HG02623 (cell line): Measurements from ENCODE around the gene RPS23.

Experiments used
- ATAC-seq: cut with Tn5 transposase; IDR thresholded peaks from one replicate; pipeline ENCODE4 v1.9.1; 2021; ENCODE audit warnings: moderate library complexity; ENCODE audit not compliant: unreplicated experiment

Gene RPS23

DNA sequence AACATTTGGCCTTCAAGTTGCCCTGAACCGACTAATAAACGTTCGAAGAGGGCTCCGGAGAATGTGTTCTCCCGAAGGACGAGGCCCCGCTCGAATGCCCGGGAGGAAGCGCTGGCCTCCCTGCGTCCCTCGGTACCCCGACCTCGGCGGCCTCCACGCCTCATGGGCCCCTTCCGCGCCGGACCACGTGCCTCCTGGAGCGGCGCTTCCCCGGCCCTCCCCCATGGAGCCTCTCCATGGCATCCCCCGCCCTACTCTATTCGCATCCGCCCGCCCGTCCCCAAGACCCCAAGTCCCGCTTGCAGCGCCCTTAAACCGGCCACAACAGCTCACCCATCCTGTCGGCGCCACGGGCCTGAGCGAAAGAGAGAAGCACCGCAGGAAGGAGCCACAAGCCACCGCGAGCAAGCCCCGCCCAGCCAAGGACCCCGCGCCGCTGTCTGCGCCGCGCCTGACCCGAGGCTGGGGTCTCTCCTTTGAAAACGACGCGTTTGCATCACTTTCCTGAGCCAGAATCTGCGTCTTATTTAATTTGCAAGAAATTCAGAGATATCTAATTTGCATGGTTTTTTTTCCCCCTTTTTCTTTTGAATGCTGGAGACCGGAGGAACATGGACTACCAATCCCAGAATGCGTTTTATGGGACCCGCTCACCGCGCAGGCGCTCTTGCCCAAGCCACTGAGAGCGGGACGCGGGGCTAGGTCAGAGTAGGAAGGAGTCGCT is at the start of gene RPS23:
RPS23 (minus strand) TSS at position 368 of the 724 bp plus-strand sequence; CDS start at position 337, 31 bp downstream.
- peak; percentile 92 for ATAC-seq

- no peak for ATAC-seq
These were observed 49.8 kb upstream of the RPS23 start for GRCh38 chr5:82327941-82328340.

GRCh38 chr5:82325996-82326395 is 47.8 kb upstream of the RPS23 start:
- ATAC-seq = no peak

- no peak for ATAC-seq
These were observed 47.0 kb upstream of the RPS23 start for GRCh38 chr5:82325155-82325554.

DNA sequence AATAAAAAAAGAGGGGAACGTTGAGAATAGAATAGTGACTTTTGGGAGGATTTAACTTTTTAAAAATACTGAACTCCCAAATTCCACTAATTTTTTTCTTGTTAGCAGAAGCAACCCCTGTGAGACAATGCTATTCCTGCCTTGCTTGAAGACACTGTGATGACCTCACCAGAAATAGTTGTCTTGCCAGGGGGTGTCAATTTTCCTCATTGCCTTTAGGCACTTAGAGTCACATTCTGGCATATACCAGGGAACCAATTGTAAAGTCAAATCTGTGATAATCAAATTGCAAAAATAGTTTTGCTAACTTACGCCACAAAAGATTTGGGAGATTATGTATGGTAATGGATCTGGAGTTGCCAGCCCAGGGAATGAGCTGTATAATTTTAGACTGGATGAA is 42.8 kb upstream of the RPS23 start:
- ATAC-seq = no peak

GRCh38 chr5:82319651-82320376 is 41.7 kb upstream of the RPS23 start:
- no peak for ATAC-seq

- no peak for ATAC-seq
These were observed 41.0 kb upstream of the RPS23 start for GRCh38 chr5:82319192-82319591.

DNA sequence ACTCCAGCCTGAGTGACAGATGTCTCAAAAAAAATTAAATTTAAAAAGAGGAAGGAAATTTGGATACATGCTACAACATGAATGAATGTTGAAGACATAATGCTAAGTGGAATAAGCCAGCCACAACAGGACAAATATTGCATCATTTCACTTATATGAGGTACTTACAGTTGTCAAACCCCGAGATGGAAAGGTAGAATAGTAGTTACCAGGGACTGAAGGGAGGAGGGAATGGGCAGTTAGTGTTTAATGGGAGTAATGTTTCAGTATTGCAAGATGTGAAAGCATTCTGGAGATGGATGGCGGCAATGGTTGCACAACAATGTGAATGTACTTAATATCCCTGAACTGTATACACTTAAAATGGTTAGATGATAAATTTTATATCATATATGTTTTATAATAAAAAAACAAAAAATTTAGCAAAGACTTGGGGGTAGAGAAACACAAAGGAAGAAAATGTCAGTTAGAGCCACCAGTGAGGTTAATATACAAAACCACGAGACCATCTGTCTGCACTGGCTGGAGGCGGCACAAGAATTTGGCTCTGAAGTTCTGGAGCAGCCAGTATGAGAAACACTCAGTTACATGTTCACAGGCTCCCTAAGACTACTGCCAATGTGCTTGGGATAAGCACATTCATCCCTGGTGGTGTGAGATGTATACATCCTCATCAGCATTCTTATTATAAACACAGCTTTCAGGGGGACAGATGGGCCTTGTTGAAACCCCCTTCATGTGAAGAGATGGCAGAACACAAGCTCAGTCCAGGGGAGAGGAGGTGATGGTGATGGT is 37.0 kb upstream of the RPS23 start:
- no peak for ATAC-seq

DNA sequence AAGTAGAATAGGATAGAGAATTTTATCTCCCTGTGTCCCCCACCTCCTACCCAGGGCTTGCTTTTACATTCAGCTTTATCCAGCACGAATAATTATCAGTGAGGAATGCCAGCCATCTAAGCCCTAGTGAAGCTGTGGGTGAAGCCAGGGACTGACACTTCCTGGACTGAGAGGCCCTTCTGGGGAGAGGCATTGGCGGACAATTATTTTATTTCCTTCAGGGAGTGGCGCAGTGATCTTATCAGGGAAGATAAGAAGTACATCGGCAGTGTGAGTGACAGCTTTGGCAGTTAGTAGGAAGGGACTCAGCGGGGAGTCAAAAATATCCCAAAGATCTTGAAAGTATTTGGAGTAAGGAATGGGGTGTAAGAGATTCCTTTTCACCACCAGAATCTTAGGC is 34.9 kb upstream of the RPS23 start:
- no peak for ATAC-seq

GRCh38 chr5:82312373-82312856 is 34.3 kb upstream of the RPS23 start:
- no peak for ATAC-seq

DNA sequence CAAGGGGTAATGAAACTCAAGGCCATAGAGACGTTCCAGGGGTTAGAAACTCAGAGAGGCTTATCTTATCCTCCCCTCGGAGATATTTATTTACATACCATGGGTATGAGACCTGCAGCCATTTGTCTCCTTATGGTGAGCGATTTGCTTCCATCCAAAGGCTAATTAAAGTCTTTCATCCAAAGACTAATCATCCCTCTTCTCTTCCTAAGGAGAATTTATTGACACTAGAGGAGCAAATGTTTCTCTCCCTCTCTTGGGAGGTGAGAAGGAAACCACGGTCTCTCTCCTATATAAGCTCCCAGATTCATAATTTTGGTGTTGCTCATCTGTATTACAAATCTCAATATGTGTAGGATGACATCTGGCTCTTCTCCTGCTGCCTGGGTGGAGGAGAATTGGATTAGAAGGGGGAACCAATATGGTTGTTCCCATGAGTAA is 31.0 kb upstream of the RPS23 start:
- ATAC-seq = no peak

DNA sequence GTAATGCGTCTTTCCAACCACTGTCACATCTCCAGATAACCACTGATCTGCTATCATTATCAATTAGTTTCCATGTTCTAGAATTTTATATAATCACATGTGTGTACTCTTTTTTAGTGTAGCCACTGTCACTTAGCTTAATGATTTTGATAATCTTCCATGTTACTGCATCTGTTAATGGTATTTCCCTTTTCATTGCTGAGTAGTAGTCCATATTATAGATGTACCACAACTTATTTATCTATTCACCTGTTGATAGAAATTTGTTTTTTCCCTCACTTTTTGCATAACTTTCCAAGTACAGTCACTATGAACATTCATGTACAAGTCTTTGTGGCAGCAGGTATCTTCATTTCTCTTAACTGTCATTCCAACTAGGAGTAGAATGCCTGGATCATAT is 30.3 kb upstream of the RPS23 start:
- ATAC-seq = no peak

GRCh38 chr5:82307451-82307850 is 29.3 kb upstream of the RPS23 start:
- no peak for ATAC-seq

DNA sequence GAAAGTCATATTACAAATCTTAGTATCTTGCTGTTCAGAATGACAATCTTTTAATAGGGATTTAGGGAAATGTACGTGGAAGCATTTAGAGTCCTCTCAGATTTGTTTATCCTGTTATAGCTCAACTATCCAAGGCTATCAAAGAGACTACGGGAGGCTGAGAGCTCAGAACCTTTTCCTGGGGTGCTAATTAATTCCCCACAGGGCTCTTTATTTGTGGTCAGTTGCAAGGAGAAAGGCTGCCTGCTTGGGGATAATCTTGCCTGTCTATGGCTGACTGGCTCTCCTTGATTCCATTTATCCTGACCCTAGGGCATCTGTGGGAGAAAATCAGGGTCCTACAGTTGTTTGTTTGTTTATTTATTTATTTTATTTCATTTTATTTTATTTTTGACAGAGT is 28.0 kb upstream of the RPS23 start:
- no peak for ATAC-seq

GRCh38 chr5:82301190-82301589 is 23.0 kb upstream of the RPS23 start:
- no peak for ATAC-seq

- no peak for ATAC-seq
These were observed 20.5 kb upstream of the RPS23 start for GRCh38 chr5:82298668-82299067.

DNA sequence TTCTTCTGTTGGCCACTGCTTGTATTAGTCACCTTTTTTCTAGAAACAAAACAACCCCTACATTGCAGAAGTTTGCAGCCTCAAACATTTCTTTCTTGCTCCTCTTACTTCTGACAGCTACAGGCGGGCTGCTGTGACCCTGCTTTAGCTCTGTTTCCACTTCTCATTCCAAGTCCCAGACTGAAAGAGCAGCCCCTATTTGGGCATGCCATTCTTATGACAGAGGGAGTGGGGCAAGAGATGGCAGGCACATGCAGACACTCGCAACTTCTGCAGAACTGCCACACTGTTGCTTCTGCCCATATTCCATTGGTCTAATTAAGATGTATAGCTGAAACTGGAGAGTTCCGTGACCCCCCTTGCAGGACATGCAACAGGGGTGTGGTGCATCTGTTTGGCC is 19.6 kb upstream of the RPS23 start:
- no peak for ATAC-seq

GRCh38 chr5:82296929-82297328 is 18.8 kb upstream of the RPS23 start:
- no peak for ATAC-seq

GRCh38 chr5:82295959-82296531 is 17.9 kb upstream of the RPS23 start:
- no peak for ATAC-seq

DNA sequence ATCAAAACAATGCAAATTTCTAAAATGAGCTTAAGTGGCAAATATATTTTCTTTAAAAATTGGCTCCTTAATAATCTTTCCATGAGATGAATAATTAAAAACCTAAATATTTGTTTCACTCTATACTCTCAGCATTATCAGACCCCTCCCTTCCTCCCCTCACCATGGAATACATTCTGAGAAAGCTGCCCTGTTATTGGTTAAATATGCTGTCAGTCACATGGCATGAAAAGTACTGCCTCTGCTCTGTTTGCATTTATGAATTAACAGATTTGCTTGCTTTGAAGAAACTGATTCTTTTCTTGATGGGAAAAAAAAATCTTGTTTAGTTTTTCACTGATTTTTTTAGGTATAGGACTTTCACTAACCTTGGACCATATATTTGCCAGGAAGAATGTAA is 17.0 kb upstream of the RPS23 start:
- ATAC-seq = no peak

DNA sequence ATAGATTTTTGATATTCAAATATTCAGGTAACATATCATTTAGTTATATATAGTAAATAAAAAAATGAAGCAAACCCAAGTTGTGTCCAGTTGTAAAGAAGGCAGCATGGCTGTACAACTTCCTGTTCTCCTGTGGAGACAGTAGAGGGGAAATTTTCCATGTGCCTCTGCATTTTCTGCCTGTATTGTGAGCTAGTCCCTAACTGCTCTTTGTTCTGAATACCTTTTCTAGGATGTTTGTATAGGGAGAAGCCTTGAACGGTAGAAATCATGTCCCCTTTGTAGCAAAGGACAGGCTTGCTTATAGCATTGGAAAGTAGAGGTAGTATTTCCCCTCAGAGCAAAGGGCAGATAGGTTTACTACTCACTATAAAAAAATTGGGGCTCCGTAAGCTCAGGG is 13.3 kb upstream of the RPS23 start:
- no peak for ATAC-seq
